Thyroid gland (tissue), 4 donors: ENCODE results near the gene ULK1. TPM values are rescaled to one million over a fixed set of nuclear protein-coding genes. Genes with fewer than 3 reads are reported as not detected.

Experiments
- DNase-seq, 2 donors: peaks; one replicate each; pipeline ENCODE4 v3.0.0-alpha.2; 2019
- H3K27ac ChIP-seq, 3 donors: fragments of 200-600 bp; sonication (generic); 1 replicate in 2 of 3; 2 replicates in 1 of 3; pipeline ENCODE4 v1.5.1; 2016 to 2019; ENCODE audit warnings: mild to moderate bottlenecking in 1 of 3, moderate library complexity in 1 of 3
- H3K27me3 ChIP-seq: fragments of 200-600 bp; sonication (generic); one replicate; pipeline ENCODE4 v1.5.1; 2019
- H3K36me3 ChIP-seq, 2 donors: fragments of 200-600 bp; sonication (generic); one replicate each; pipeline ENCODE4 v1.5.1; 2016 to 2019
- H3K4me1 ChIP-seq, 2 donors: fragments of 200-600 bp; sonication (generic); one replicate each; pipeline ENCODE4 v1.5.1; 2017 to 2019
- H3K4me3 ChIP-seq, 3 donors: fragments of 200-600 bp; sonication (generic); replicated peaks in 1 of 3; 1 replicate in 2 of 3; 2 replicates in 1 of 3; pipeline ENCODE4 v1.5.1; 2016; ENCODE audit warnings: mild to moderate bottlenecking in 1 of 3
- H3K9me3 ChIP-seq: fragments of 200-600 bp; sonication (generic); one replicate; pipeline ENCODE4 v1.5.1; 2017
- POLR2A ChIP-seq, 2 donors: fragments of 450-650 bp; IDR thresholded peaks; one replicate each; pipeline ENCODE4 v1.6.1; 2017; ENCODE audit warnings: antibody characterized with exemption in 2 of 2, mild to moderate bottlenecking in 2 of 2, moderate library complexity in 1 of 2
- WGBS, 2 donors: methylation state at CpG; one replicate each; pipeline ENCODE4 v1.1.5; 2017; 5-methylcytosine and 5-hydroxymethylcytosine counted together
- intact Hi-C: fragments of 100-400 bp; cut with DNase I; formaldehyde crosslinking; loops from one replicate; pipeline ENCODE4 v1.15.1; 2023
- total RNA-seq, 4 donors: library from RNA; depleted of rRNA; stranded (reverse); fragments of >200 nt; gene quantifications; one replicate each; pipeline ENCODE4 v1.2.3, GENCODE V29; 2016
- TF ChIP-seq, protein P1 (sequence below), 6 experiments: fragments of 200-600 bp in 3 of 6; fragments of 450-650 bp in 3 of 6; sonication (generic) in 3 of 6; IDR thresholded peaks; one replicate each; pipeline ENCODE4 v1.5.1; 2016 to 2019; ENCODE audit warnings: antibody characterized with exemption in 6 of 6, mild to moderate bottlenecking in 2 of 6, inconsistent platforms in 1 of 6, moderate library complexity in 1 of 6

Gene ULK1
- total RNA-seq, 4 donors from 2014 or later: 21.1 to 27.7 (median 21.7) TPM

DNA sequence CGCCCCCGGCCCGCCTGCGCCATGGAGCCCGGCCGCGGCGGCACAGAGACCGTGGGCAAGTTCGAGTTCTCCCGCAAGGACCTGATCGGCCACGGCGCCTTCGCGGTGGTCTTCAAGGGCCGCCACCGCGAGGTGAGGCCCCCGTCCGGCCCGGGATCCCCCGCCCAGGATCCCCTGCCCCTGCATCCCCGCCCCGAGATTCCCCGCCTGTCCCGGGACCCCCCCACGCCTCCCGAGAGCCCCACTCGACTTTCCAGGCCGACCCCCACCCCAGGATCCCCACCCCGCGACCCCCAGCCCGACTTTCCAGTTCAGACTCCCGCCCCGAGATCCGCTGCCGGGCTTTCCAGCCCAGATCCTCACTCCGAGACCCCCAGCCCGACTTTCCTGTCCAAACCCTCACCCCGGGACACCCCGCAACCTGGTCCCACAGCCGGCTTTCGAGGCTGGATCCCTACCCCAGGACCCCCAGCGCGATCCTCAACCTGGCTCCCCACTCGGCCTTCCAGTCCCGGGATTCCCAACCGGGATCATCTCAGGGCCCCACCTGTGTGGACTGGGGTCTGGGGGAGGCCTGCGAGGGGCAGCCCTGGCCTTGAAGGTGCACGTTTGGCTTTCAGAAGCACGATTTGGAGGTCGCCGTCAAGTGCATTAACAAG, 688 bp downstream of the ULK1 start:
- Histone ChIP-seq H3K4me3 (peak overlapping the region; percentile 60 to 64 (median 62)), H3K36me3 (peaks cover 0 to 3% of the 10 kb centered on the region in 2 donors), H3K4me1 (peaks cover 16 to 19% of the 10 kb centered on the region in 2 donors), H3K27ac (peak overlapping the region; percentile 89 to 99 (median 98)), H3K9me3 (no peaks in the 10 kb centered on the region), H3K27me3 (no peaks in the 10 kb centered on the region)
- intact Hi-C loops: loop anchor here (2.0 kb wide), 1 partner anchor 34 kb away; the partner anchor contains the start of gene PUS1
- peak in 1 of 2 donors; percentile 28 for DNase-seq
- TF ChIP-seq POLR2A (IDR thresholded peaks at IDR 0.05): no peak
- TF ChIP-seq, protein P1, sequence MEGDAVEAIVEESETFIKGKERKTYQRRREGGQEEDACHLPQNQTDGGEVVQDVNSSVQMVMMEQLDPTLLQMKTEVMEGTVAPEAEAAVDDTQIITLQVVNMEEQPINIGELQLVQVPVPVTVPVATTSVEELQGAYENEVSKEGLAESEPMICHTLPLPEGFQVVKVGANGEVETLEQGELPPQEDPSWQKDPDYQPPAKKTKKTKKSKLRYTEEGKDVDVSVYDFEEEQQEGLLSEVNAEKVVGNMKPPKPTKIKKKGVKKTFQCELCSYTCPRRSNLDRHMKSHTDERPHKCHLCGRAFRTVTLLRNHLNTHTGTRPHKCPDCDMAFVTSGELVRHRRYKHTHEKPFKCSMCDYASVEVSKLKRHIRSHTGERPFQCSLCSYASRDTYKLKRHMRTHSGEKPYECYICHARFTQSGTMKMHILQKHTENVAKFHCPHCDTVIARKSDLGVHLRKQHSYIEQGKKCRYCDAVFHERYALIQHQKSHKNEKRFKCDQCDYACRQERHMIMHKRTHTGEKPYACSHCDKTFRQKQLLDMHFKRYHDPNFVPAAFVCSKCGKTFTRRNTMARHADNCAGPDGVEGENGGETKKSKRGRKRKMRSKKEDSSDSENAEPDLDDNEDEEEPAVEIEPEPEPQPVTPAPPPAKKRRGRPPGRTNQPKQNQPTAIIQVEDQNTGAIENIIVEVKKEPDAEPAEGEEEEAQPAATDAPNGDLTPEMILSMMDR (IDR thresholded peaks at IDR 0.05): no peak
- 1 to 8% methylated on average over 6 to 15 of the region's 54 CpGs for WGBS, 2 donors

DNA sequence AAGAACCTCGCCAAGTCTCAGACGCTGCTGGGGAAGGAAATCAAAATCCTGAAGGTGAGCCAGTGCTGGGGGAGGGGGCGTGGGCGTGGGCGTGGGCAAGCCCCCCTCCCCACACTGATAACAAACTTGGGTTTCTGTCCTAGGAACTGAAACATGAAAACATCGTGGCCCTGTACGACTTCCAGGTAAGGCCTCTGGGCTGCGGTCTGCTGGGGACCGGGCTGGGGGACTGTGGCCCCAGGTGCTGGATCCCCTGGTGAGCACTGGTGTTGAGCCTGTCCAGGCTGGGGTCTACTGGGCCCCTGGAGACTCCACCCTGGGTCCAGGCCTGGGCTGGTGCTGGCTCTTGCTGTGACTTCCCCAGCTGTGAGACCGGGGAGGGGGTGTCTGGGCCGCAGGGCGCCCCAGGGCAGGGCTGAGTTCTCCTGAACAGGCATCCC, 1.2 kb downstream of the ULK1 start:
- peaks cover 16 to 24% of the 10 kb centered on the region in 2 donors for H3K4me1 ChIP-seq
- peak overlapping the region; percentile 89 to 99 (median 98) for H3K27ac ChIP-seq
- WGBS, 2 donors: 3% methylated on average over 10 of the region's 12 CpGs; no CpG with 5 or more reads in 1 of the 2 donors
- peaks cover 0 to 6% of the 10 kb centered on the region in 2 donors for H3K36me3 ChIP-seq
- peak overlapping the region; percentile 60 to 64 (median 62) for H3K4me3 ChIP-seq
- no peak for DNase-seq
- intact Hi-C loops: loop anchor here (2.0 kb wide), 1 partner anchor 33 kb away; the partner anchor contains the start of gene PUS1
- no peaks in the 10 kb centered on the region for H3K27me3 ChIP-seq
- TF ChIP-seq POLR2A (IDR thresholded peaks at IDR 0.05): no peak
- TF ChIP-seq, protein P1 (IDR thresholded peaks at IDR 0.05): no peak
- H3K9me3 ChIP-seq: no peaks in the 10 kb centered on the region

DNA sequence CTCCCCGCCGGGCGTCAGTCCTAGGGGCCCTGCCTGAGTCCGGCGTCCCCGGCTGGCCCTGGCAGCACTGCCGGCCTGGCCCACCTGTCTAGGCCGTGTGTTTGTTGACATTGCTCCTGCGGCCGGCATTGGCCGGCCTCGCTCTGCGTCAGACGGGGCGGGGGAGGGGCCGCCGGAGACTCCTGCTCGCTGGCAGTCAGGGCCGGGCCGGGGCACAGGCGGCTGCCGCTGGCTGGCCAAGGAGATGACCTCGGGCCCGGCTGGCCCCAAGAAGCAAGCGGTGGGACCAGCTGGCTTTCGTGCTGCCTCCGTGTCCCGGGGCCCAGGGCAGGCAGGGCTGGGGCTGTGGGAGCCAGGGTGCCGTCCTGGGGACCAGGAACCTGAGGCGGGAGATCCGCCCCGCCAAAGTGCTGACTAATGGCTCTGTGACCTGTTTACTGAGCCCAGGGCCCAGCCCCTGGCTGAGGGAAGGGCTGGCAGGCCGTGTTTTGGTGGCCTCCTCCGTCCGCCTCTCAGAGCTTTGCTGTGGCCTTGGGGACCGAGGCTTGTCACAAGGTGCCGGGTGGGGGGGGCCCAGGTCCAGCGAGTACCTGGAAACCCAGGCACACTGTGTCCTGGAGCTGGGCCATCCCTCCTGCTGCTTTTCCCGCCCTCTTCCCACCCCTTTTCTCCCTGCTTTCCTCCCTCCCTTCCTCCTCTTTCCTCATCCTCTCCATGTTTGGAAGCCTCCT, 1.8 kb downstream of the ULK1 start:
- Histone ChIP-seq H3K27me3 (no peaks in the 10 kb centered on the region), H3K27ac (peak overlapping the region; percentile 89 to 99 (median 98)), H3K4me3 (peak overlapping the region in 2 of 3 donors; percentile 60 to 62), H3K36me3 (peaks cover 0 to 6% of the 10 kb centered on the region in 2 donors), H3K9me3 (no peaks in the 10 kb centered on the region), H3K4me1 (peaks cover 16 to 25% of the 10 kb centered on the region in 2 donors)
- peak; percentile 97 for DNase-seq
- TF ChIP-seq POLR2A (IDR thresholded peaks at IDR 0.05): peak; percentile 92 to 99
- TF ChIP-seq, protein P1 (IDR thresholded peaks at IDR 0.05): peak in 1 of 6 experiments; percentile 13
- WGBS, 2 donors: 2 to 6% methylated on average over 4 to 7 of the region's 39 CpGs
- intact Hi-C loops: no loop called here

DNA sequence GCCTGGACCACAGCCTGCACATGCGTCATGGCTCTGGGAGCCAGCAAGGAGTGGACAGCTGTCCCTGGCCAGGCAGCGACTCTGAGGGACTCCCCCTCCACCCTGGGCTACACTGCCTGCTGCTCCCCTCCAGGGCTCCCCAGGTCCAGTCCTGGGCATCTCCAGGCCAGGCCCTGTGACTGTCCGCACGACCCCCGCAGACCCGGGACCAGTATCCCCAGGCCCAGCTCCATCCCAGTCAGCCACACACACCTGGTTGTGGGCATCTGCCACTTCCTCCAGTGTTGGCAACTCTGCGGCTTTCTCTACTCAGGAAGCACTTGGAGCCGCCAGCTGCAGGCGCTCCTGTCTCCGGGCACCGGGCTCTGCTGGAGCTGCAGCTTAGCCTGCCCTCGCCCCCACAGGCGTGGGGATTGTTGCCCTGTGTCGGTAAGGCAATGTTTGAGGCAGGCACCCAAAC, 2.4 kb downstream of the ULK1 start:
- Histone ChIP-seq H3K27me3 (no peaks in the 10 kb centered on the region), H3K4me1 (peaks cover 17 to 30% of the 10 kb centered on the region in 2 donors), H3K4me3 (peak overlapping the region in 1 of 3 donors; percentile 60), H3K9me3 (no peaks in the 10 kb centered on the region), H3K27ac (peak overlapping the region; percentile 89 to 99 (median 98)), H3K36me3 (peaks cover 0 to 6% of the 10 kb centered on the region in 2 donors)
- TF ChIP-seq POLR2A (IDR thresholded peaks at IDR 0.05): no peak
- DNase-seq: no peak
- intact Hi-C loops: no loop called here
- WGBS, 2 donors: 60 to 75% methylated on average over 10 to 13 of the region's 14 CpGs

DNA sequence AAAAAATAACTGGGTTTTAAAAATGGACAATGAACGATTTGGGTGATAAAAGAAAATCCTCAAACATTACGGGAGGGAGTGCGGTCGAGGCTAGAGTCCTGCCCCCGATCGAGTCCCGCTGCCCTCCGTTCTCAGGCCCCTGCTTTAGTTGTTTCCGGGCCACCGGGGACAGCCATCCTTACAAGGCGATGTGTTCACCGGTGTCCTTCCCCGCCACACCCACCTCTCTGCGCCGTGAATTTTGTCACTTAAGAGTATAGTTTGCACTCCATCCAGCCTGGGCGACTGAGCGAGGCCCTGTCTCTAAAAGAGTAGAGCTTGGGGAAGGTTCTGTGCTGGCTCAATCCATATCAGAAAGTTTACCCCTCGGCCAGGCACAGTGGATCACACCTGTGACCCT, 2.9 kb downstream of the ULK1 start:
- Histone ChIP-seq H3K27ac (peak overlapping the region; percentile 89 to 99 (median 98)), H3K9me3 (no peaks in the 10 kb centered on the region), H3K27me3 (no peaks in the 10 kb centered on the region), H3K36me3 (peaks cover 0 to 6% of the 10 kb centered on the region in 2 donors), H3K4me3 (no peak overlapping the region), H3K4me1 (peaks cover 21 to 34% of the 10 kb centered on the region in 2 donors)
- intact Hi-C loops: no loop called here
- WGBS, 2 donors: 93 to 96% methylated on average over 18 of the region's 18 CpGs
- no peak for DNase-seq
- TF ChIP-seq, protein P1 (IDR thresholded peaks at IDR 0.05): no peak
- TF ChIP-seq POLR2A (IDR thresholded peaks at IDR 0.05): no peak
